GM23338 (cell line): Measurements from ENCODE around the gene AKNAD1. TPM values are rescaled to one million over a fixed set of nuclear protein-coding genes. Genes with fewer than 3 reads are reported as not detected.

Source experiments
- ATAC-seq: fragments of 200-7000 bp; cut with Tn5 transposase; 3 replicates; pipeline ENCODE4 v1.9.1; 2020
- DNase-seq: peaks from one replicate; pipeline ENCODE4 v3.0.0-alpha.2; 2015; ENCODE audit warnings: low spot score
- H2AFZ ChIP-seq: fragments of 200-600 bp; sonication (generic); 2 replicates; pipeline ENCODE4 v1.8.0; 2016; ENCODE audit warnings: antibody characterized with exemption, mild to moderate bottlenecking, moderate library complexity
- H3F3A ChIP-seq: fragments of 200-600 bp; sonication (generic); replicated peaks from 2 replicates; pipeline ENCODE4 v1.8.0; 2017; ENCODE audit warnings: antibody characterized with exemption, mixed run types, low read depth
- H3K27ac ChIP-seq: fragments of 200-600 bp; sonication (generic); 2 replicates; pipeline ENCODE4 v1.6.1; 2016; ENCODE audit warnings: low read depth
- H3K27me3 ChIP-seq: fragments of 200-600 bp; sonication (generic); 2 replicates; pipeline ENCODE4 v1.8.0; 2016; ENCODE audit warnings: mild to moderate bottlenecking, mixed run types, moderate library complexity; ENCODE audit not compliant: insufficient read depth
- H3K36me3 ChIP-seq: fragments of 200-600 bp; sonication (generic); 2 replicates; pipeline ENCODE4 v1.8.0; 2016; ENCODE audit warnings: mild to moderate bottlenecking; ENCODE audit not compliant: insufficient read depth
- H3K4me1 ChIP-seq: fragments of 200-600 bp; sonication (generic); 2 replicates; pipeline ENCODE4 v1.8.0; 2016; ENCODE audit warnings: mild to moderate bottlenecking, moderate library complexity; ENCODE audit not compliant: insufficient read depth
- H3K4me2 ChIP-seq: fragments of 200-600 bp; sonication (generic); 2 replicates; pipeline ENCODE4 v1.7.1; 2017; ENCODE audit warnings: mixed run types
- H3K4me3 ChIP-seq: fragments of 200-600 bp; sonication (generic); 2 replicates; pipeline ENCODE4 v1.6.1; 2016; ENCODE audit warnings: mixed run types
- H3K79me2 ChIP-seq: fragments of 200-600 bp; sonication (generic); replicated peaks from 2 replicates; pipeline ENCODE4 v1.8.0; 2017; ENCODE audit warnings: mild to moderate bottlenecking; ENCODE audit not compliant: insufficient read depth
- H3K9me2 ChIP-seq: fragments of 200-600 bp; sonication (generic); 2 replicates; pipeline ENCODE4 v1.8.0; 2017; ENCODE audit not compliant: insufficient read depth
- H4K20me1 ChIP-seq: fragments of 200-600 bp; sonication (generic); replicated peaks from 2 replicates; pipeline ENCODE4 v1.8.0; 2017; ENCODE audit warnings: mild to moderate bottlenecking; ENCODE audit not compliant: insufficient read depth
- H3K27ac Mint-ChIP-seq: 2 replicates; pipeline ENCODE4 v1.8.0; 2020; ENCODE audit warnings: inconsistent platforms, mild to moderate bottlenecking, moderate library complexity, mixed read lengths
- H3K27me3 Mint-ChIP-seq: 3 replicates; pipeline ENCODE4 v1.8.0; 2022; ENCODE audit warnings: low read depth, mild to moderate bottlenecking, moderate library complexity, mixed read lengths, inconsistent platforms; ENCODE audit not compliant: insufficient read depth, poor library complexity
- H3K36me3 Mint-ChIP-seq: 3 replicates; pipeline ENCODE4 v1.8.0; 2021; ENCODE audit warnings: low read depth, mild to moderate bottlenecking, inconsistent platforms, moderate library complexity, mixed read lengths
- H3K4me1 Mint-ChIP-seq: 3 replicates; pipeline ENCODE4 v1.8.0; 2020; ENCODE audit warnings: mild to moderate bottlenecking, inconsistent platforms, mixed read lengths
- H3K4me3 Mint-ChIP-seq: 3 replicates; pipeline ENCODE4 v1.8.0; 2021; ENCODE audit warnings: moderate library complexity, mild to moderate bottlenecking, inconsistent platforms, mixed read lengths
- H3K9me3 Mint-ChIP-seq: 3 replicates; pipeline ENCODE4 v1.8.0; 2020; ENCODE audit warnings: moderate library complexity, mild to moderate bottlenecking, inconsistent platforms, mixed read lengths
- JUNB ChIP-seq: IDR thresholded peaks from one replicate; pipeline ENCODE4 v1.6.1; 2016; ENCODE audit warnings: antibody characterized with exemption; ENCODE audit not compliant: unreplicated experiment
- POLR2AphosphoS5 ChIP-seq: IDR thresholded peaks from 2 replicates; pipeline ENCODE4 v1.6.1; 2016; ENCODE audit warnings: antibody characterized with exemption, low read depth
- REST ChIP-seq: IDR thresholded peaks from one replicate; pipeline ENCODE4 v1.6.1; 2018; ENCODE audit warnings: antibody characterized with exemption; ENCODE audit not compliant: unreplicated experiment
- STAT1 ChIP-seq: IDR thresholded peaks from one replicate; pipeline ENCODE4 v1.6.1; 2016; ENCODE audit warnings: antibody characterized with exemption; ENCODE audit not compliant: unreplicated experiment
- ZNF114 ChIP-seq: fragments of 250-450 bp; sonication (Bioruptor Pico); IDR thresholded peaks from 2 replicates; pipeline ENCODE4 v1.5.0; 2020; ENCODE audit warnings: mild to moderate bottlenecking, moderate library complexity
- ZNF331 ChIP-seq: fragments of 250-450 bp; sonication (Bioruptor Pico); IDR thresholded peaks from 2 replicates; pipeline ENCODE4 v1.5.0; 2020; ENCODE audit warnings: low read depth, mild to moderate bottlenecking, moderate library complexity
- polyA plus RNA-seq: library from polyadenylated mRNA; unstranded; fragments of >200 nt; fragmentation: Nextera tagmentation; extraction: Ambion mirVana; gene quantifications from 2 replicates; pipeline ENCODE4 v1.2.1, GENCODE V29; 2016
- total RNA-seq: library from RNA; depleted of rRNA; stranded (reverse); fragments of >200 nt; shearing (Covaris generic); gene quantifications from 2 replicates; pipeline ENCODE4 v1.2.3, GENCODE V29; 2014

AKNAD1 gene
- total and polyA plus RNA-seq, 2 experiments from 2014 or later, result not detected

- H3K9me3 Mint-ChIP-seq, result no peaks in the 10 kb centered on the region
- Histone ChIP-seq H3F3A (0 out of 2 replicates have a peak, but pooled peaks cover 4% of the 10 kb centered on the region), H3K36me3 (no peaks in the 10 kb centered on the region), H3K79me2 (no peaks in the 10 kb centered on the region), H3K4me1 (0 out of 2 replicates have a peak, but pooled peaks cover 6% of the 10 kb centered on the region), H3K9me2 (no peaks in the 10 kb centered on the region), H3K4me2 (no peak overlapping the region), H4K20me1 (no peaks in the 10 kb centered on the region), H3K4me3 (no peak overlapping the region), H2AFZ (no peak overlapping the region), H3K27ac (no peak overlapping the region), H3K27me3 (no peaks in the 10 kb centered on the region)
- no peak for DNase-seq
- no peak overlapping the region for H3K27ac Mint-ChIP-seq
- H3K4me3 Mint-ChIP-seq, result no peak overlapping the region
- TF ChIP-seq ZNF331 (no peak), REST (no peak), STAT1 (no peak), JUNB (no peak), POLR2AphosphoS5 (no peak)
- ATAC-seq, result no peak
- H3K4me1 Mint-ChIP-seq, result peaks cover 3% of the 10 kb centered on the region; the same call in 2 of the 3 replicates
- H3K27me3 Mint-ChIP-seq, result no peaks in the 10 kb centered on the region
- H3K36me3 Mint-ChIP-seq, result no peaks in the 10 kb centered on the region
Measured at GRCh38 chr1:108860190-108860907, 3.5 kb upstream of the AKNAD1 start.

- H3K4me2 ChIP-seq, result no peak overlapping the region
- H3K36me3 ChIP-seq, result no peaks in the 10 kb centered on the region
- no peak overlapping the region for H3K27ac ChIP-seq
- H3F3A ChIP-seq, result 0 out of 2 replicates have a peak, but pooled peaks cover 4% of the 10 kb centered on the region
- Mint-ChIP-seq H3K4me3 (no peak overlapping the region), H3K36me3 (no peaks in the 10 kb centered on the region), H3K4me1 (peaks cover 10% of the 10 kb centered on the region), H3K9me3 (no peaks in the 10 kb centered on the region), H3K27me3 (no peaks in the 10 kb centered on the region), H3K27ac (no peak overlapping the region)
- ATAC-seq, result no peak
- no peaks in the 10 kb centered on the region for H3K79me2 ChIP-seq
- no peaks in the 10 kb centered on the region for H3K9me2 ChIP-seq
- DNase-seq, result no peak
- H3K27me3 ChIP-seq, result no peaks in the 10 kb centered on the region
- no peaks in the 10 kb centered on the region for H4K20me1 ChIP-seq
- no peak overlapping the region for H3K4me3 ChIP-seq
- 0 out of 2 replicates have a peak, but pooled peaks cover 6% of the 10 kb centered on the region for H3K4me1 ChIP-seq
- H2AFZ ChIP-seq, result peak overlapping the region; percentile 45; the same call in 1 of the 2 replicates
- TF ChIP-seq ZNF331 (no peak), REST (no peak), ZNF114 (no peak)
Measured at GRCh38 chr1:108858230-108858950, 1.5 kb upstream of the AKNAD1 start.
